Astrocyte (in vitro differentiated cells and primary cell): Measurements from ENCODE around the gene KCNJ16. TPM values are rescaled to one million over a fixed set of nuclear protein-coding genes. Genes with fewer than 3 reads are reported as not detected.

Experiments used
- DNase-seq: peaks from one replicate; pipeline ENCODE4 v3.0.0-alpha.2; 2010; ENCODE audit warnings: low read depth
- FAIRE-seq: peaks from 2 replicates; lab custom pipeline; 2011; peaks lifted over from hg19 to GRCh38; lab: Jason Lieb, UNC
- H2AFZ ChIP-seq: 2 replicates; pipeline ENCODE4 v1.6.0; 2012; ENCODE audit warnings: low read depth, low read length, inconsistent platforms
- H3K27ac ChIP-seq: 2 replicates; pipeline ENCODE4 v1.5.1; 2011; ENCODE audit warnings: low read depth, low read length, inconsistent platforms
- H3K27me3 ChIP-seq: 2 replicates; pipeline ENCODE4 v1.6.0; 2011; ENCODE audit warnings: low read length, inconsistent platforms; ENCODE audit not compliant: insufficient read depth
- H3K36me3 ChIP-seq: 2 replicates; pipeline ENCODE4 v1.5.1; 2011; ENCODE audit warnings: low read length, inconsistent platforms; ENCODE audit not compliant: insufficient read depth
- H3K4me1 ChIP-seq: 2 replicates; pipeline ENCODE4 v1.5.1; 2011; ENCODE audit warnings: low read length, inconsistent platforms; ENCODE audit not compliant: insufficient read depth
- H3K4me2 ChIP-seq: 2 replicates; pipeline ENCODE4 v1.6.0; 2012; ENCODE audit warnings: low read length, inconsistent platforms
- H3K4me3 ChIP-seq: 2 replicates; pipeline ENCODE4 v1.5.1; 2011; ENCODE audit warnings: low read depth, mild to moderate bottlenecking, low read length, inconsistent platforms; ENCODE audit not compliant: insufficient read depth
- H3K79me2 ChIP-seq: 2 replicates; pipeline ENCODE4 v1.6.0; 2012; ENCODE audit warnings: mild to moderate bottlenecking, low read length, inconsistent platforms; ENCODE audit not compliant: insufficient read depth
- H3K9ac ChIP-seq: 2 replicates; pipeline ENCODE4 v1.6.0; 2012; ENCODE audit warnings: mild to moderate bottlenecking, low read length, inconsistent platforms
- H3K9me3 ChIP-seq: 2 replicates; pipeline ENCODE4 v1.5.1; 2012; ENCODE audit warnings: low read depth, mild to moderate bottlenecking, low read length, inconsistent platforms; ENCODE audit not compliant: insufficient read depth
- H4K20me1 ChIP-seq: 2 replicates; pipeline ENCODE4 v1.6.0; 2012; ENCODE audit warnings: low read length, inconsistent platforms; ENCODE audit not compliant: insufficient read depth
- H3K27ac Mint-ChIP-seq: one replicate; pipeline ENCODE4 v1.8.0; 2021; ENCODE audit warnings: mild to moderate bottlenecking, mixed read lengths; ENCODE audit not compliant: unreplicated experiment
- H3K27me3 Mint-ChIP-seq: one replicate; pipeline ENCODE4 v1.8.0; 2021; ENCODE audit warnings: low read depth, mixed read lengths; ENCODE audit not compliant: unreplicated experiment
- H3K36me3 Mint-ChIP-seq: one replicate; pipeline ENCODE4 v1.8.0; 2021; ENCODE audit warnings: low read depth, mixed read lengths; ENCODE audit not compliant: unreplicated experiment
- H3K4me1 Mint-ChIP-seq: one replicate; pipeline ENCODE4 v1.8.0; 2021; ENCODE audit warnings: low read depth, mixed read lengths; ENCODE audit not compliant: unreplicated experiment
- H3K4me3 Mint-ChIP-seq: one replicate; pipeline ENCODE4 v1.8.0; 2021; ENCODE audit warnings: mild to moderate bottlenecking, moderate library complexity, mixed read lengths; ENCODE audit not compliant: unreplicated experiment
- H3K9me3 Mint-ChIP-seq: one replicate; pipeline ENCODE4 v1.8.0; 2021; ENCODE audit warnings: mild to moderate bottlenecking, mixed read lengths; ENCODE audit not compliant: unreplicated experiment
- CTCF ChIP-seq: IDR thresholded peaks from 2 replicates; pipeline ENCODE4 v1.5.1; 2011; ENCODE audit warnings: low read depth, mild to moderate bottlenecking, inconsistent platforms, low read length, moderate library complexity; ENCODE audit not compliant: insufficient read depth
- EZH2 ChIP-seq: IDR thresholded peaks from 2 replicates; pipeline ENCODE4 v1.6.1; 2012; ENCODE audit warnings: mild to moderate bottlenecking, low read length, inconsistent platforms; ENCODE audit not compliant: insufficient read depth
- total RNA-seq: library from RNA; stranded (reverse); gene quantifications from 2 replicates; pipeline ENCODE4 v1.2.1, GENCODE V29; 2021

KCNJ16 gene
- total RNA-seq, 1 donor from 2014 or later: 0.73 TPM

- Histone ChIP-seq H3K9me3 (no peaks in the 10 kb centered on the region), H2AFZ (no peak overlapping the region), H3K79me2 (no peaks in the 10 kb centered on the region), H3K36me3 (no peaks in the 10 kb centered on the region), H3K9ac (no peak overlapping the region), H3K4me2 (no peak overlapping the region), H3K4me1 (no peaks in the 10 kb centered on the region), H3K4me3 (no peak overlapping the region), H4K20me1 (no peaks in the 10 kb centered on the region), H3K27me3 (no peaks in the 10 kb centered on the region), H3K27ac (no peak overlapping the region)
- no peak overlapping the region for H3K4me3 Mint-ChIP-seq
- H3K4me1 Mint-ChIP-seq: peaks cover 6% of the 10 kb centered on the region
- TF ChIP-seq EZH2: no peak
- TF ChIP-seq CTCF: no peak
- H3K36me3 Mint-ChIP-seq: no peaks in the 10 kb centered on the region
- H3K27me3 Mint-ChIP-seq: no peaks in the 10 kb centered on the region
- DNase-seq (no peak), FAIRE-seq (no peak)
- no peak overlapping the region for H3K27ac Mint-ChIP-seq
- H3K9me3 Mint-ChIP-seq: no peaks in the 10 kb centered on the region
Observed at GRCh38 chr17:70047619-70048419, 27.2 kb upstream of the KCNJ16 start.

- Histone ChIP-seq H3K4me3 (no peak overlapping the region), H3K27ac (no peak overlapping the region), H3K4me1 (no peaks in the 10 kb centered on the region), H4K20me1 (no peaks in the 10 kb centered on the region), H3K27me3 (no peaks in the 10 kb centered on the region), H3K9me3 (no peaks in the 10 kb centered on the region), H3K79me2 (no peaks in the 10 kb centered on the region), H3K9ac (no peak overlapping the region), H3K4me2 (no peak overlapping the region), H2AFZ (no peak overlapping the region), H3K36me3 (no peaks in the 10 kb centered on the region)
- H3K36me3 Mint-ChIP-seq: no peaks in the 10 kb centered on the region
- peaks cover 6% of the 10 kb centered on the region for H3K4me1 Mint-ChIP-seq
- FAIRE-seq (no peak), DNase-seq (peak; percentile 51)
- no peak for TF ChIP-seq EZH2
- TF ChIP-seq CTCF: no peak
- no peak overlapping the region for H3K4me3 Mint-ChIP-seq
- no peaks in the 10 kb centered on the region for H3K27me3 Mint-ChIP-seq
- no peak overlapping the region for H3K27ac Mint-ChIP-seq
- H3K9me3 Mint-ChIP-seq: no peaks in the 10 kb centered on the region
Observed at GRCh38 chr17:70049801-70050591, 25.0 kb upstream of the KCNJ16 start.
